ENCODE results near the gene CLVS2.

The CLVS2 gene

DNA sequence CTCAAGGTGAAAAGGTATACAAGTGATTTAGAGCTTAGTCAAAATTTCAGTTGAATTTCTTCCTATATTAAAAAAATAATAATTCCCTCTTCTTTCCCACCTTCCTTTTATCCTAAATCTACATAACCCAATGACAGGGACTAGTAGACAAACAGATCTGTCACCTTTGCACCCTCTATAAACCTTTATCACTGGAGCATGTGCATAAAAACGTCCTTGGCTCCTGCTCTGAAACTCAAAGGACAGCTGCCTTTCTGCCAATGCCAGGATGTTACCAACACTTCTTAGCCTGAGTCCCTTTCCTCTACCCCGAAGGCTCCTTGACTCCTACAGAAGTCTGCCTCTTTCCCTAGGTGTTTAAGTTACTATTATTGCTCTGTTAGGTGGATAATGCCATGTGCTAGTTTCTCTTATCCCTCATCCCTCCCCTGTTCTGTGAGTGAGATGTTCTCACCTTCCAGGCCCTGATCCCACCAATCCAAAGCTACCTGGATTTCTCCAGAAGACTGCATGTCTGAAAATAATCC is 4.3 kb downstream of the CLVS2 start:
- TF ChIP-seq, protein P1, sequence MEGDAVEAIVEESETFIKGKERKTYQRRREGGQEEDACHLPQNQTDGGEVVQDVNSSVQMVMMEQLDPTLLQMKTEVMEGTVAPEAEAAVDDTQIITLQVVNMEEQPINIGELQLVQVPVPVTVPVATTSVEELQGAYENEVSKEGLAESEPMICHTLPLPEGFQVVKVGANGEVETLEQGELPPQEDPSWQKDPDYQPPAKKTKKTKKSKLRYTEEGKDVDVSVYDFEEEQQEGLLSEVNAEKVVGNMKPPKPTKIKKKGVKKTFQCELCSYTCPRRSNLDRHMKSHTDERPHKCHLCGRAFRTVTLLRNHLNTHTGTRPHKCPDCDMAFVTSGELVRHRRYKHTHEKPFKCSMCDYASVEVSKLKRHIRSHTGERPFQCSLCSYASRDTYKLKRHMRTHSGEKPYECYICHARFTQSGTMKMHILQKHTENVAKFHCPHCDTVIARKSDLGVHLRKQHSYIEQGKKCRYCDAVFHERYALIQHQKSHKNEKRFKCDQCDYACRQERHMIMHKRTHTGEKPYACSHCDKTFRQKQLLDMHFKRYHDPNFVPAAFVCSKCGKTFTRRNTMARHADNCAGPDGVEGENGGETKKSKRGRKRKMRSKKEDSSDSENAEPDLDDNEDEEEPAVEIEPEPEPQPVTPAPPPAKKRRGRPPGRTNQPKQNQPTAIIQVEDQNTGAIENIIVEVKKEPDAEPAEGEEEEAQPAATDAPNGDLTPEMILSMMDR (IDR thresholded peaks at IDR 0.05; ENCODE audit: borderline replicate concordance, control extremely low read depth, extremely low read depth, insufficient read depth, missing control alignments) = no peak
- in situ Hi-C loops (cut with MboI; ENCODE audit: low sequenced_read_pairs, unreplicated experiment) = no loop called here
- DNase-seq (ENCODE audit: low spot score) = no peak

DNA sequence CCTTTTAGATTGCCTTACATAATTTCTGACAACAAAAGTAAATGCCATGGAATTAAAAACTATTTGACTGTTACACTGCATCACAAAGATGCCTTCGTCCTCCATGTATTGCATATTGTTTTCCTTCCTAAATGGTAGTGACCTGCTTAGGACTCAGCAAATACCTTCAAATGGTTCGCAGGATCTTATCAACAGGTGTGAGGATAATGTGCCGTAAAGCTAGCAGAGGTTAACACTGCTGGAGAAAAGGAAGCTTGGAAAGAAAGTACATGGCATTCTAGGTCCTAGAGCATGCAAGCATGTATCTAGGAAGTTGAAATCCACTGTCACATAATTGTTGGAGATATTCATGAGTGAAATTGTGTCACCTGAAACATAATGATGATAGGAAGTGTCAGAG is 5.5 kb downstream of the CLVS2 start:
- DNase-seq (ENCODE audit: low spot score) = no peak
- TF ChIP-seq, protein P1 (IDR thresholded peaks at IDR 0.05; ENCODE audit: borderline replicate concordance, control extremely low read depth, extremely low read depth, insufficient read depth, missing control alignments) = no peak
- in situ Hi-C loops (cut with MboI; ENCODE audit: low sequenced_read_pairs, unreplicated experiment) = no loop called here

GRCh38 chr6:123007885-123008284 is 11.8 kb downstream of the CLVS2 start:
- no peak for DNase-seq (ENCODE audit: low spot score)
- TF ChIP-seq, protein P1 (IDR thresholded peaks at IDR 0.05; ENCODE audit: borderline replicate concordance, control extremely low read depth, extremely low read depth, insufficient read depth, missing control alignments) = no peak

DNA sequence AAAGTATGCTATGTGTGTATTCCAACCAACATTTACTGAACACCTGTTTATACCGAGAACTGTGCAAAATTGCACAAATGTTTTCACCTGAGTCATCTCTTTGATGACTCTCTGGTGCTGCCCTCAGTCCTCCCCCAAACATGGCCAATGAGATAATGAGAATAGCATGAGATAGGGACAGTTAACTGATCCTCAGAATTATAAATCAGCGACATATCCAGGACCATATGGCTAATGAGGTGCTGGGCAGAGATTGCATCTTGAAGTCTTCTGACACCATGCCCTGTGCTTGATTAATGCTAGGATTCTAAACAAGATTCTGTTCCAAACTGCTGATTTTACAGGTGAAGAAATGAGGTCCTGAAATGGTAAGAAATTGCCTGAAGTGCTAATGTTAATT is 13.0 kb downstream of the CLVS2 start:
- TF ChIP-seq, protein P1 (IDR thresholded peaks at IDR 0.05; ENCODE audit: borderline replicate concordance, control extremely low read depth, extremely low read depth, insufficient read depth, missing control alignments) = no peak
- in situ Hi-C loops (cut with MboI; ENCODE audit: low sequenced_read_pairs, unreplicated experiment) = no loop called here
- DNase-seq (ENCODE audit: low spot score) = no peak

More at GRCh38 chr6:123007885-123008284, 11.8 kb downstream of the CLVS2 start:
- in situ Hi-C loops (cut with MboI; ENCODE audit: low sequenced_read_pairs, unreplicated experiment) = no loop called here

DNA sequence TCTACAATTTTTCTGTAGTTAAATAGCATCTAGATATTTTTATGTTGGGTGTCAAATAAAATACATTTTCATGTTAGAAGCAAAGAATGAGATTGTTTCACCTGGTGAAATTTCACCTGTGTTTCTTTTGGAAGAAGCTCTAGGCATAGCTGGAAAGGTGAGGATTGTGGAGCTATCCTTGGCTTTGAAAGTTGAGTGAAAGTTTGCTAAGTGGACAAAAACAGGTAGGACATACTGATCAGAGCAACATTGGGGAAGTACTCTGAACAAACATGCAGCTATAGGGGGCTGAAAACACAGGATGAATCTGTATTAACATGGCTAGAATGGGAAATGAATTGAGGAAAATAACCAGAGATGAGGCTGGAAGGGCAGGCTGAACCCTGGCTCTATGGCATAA is 18.8 kb downstream of the CLVS2 start:
- TF ChIP-seq, protein P1 (IDR thresholded peaks at IDR 0.05; ENCODE audit: borderline replicate concordance, control extremely low read depth, extremely low read depth, insufficient read depth, missing control alignments) = no peak
- DNase-seq (ENCODE audit: low spot score) = no peak
- in situ Hi-C loops (cut with MboI; ENCODE audit: low sequenced_read_pairs, unreplicated experiment) = no loop called here

- in situ Hi-C loops (cut with MboI; ENCODE audit: low sequenced_read_pairs, unreplicated experiment) = no loop called here
- TF ChIP-seq, protein P1 (IDR thresholded peaks at IDR 0.05; ENCODE audit: borderline replicate concordance, control extremely low read depth, extremely low read depth, insufficient read depth, missing control alignments) = no peak
- DNase-seq (ENCODE audit: low spot score) = no peak
Observed at GRCh38 chr6:123016431-123017103, 20.5 kb downstream of the CLVS2 start.

Data from GM13976 (cell line).